GOT3 (cell line): Measurements from ENCODE around the gene CTCF.

Experiments
- DNase-seq: peaks from one replicate; lab custom pipeline; 2025; ENCODE audit warnings: mixed read lengths; lab: John Stamatoyannopoulos, UW

CTCF gene

DNA sequence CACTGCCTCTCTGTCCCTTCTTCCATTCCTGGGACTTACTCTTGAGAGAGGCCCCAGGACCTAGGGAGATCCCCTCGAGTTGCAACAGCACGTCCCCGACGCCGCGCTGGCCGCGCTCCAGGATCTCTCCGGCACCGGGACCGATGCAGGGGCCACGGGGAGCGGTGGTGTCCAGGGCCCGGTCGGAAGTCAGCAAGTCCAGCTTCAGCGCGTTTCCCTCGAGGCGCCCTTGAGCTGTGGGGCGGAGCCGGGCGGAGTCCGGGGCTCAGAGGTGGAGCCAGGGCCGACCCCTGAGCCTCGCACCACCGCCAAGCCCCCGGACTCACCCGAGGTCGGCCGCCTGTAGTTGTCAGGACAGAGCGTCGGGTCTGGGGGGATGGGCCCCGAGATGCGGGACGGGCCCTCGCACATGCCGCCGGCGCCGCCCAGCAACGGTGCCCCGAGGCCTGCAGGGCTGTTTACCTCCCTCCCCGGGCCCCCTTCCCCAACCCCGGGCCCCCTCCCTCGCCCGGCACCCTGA, 103.8 kb downstream of the CTCF start:
- DNase-seq = no peak

DNA sequence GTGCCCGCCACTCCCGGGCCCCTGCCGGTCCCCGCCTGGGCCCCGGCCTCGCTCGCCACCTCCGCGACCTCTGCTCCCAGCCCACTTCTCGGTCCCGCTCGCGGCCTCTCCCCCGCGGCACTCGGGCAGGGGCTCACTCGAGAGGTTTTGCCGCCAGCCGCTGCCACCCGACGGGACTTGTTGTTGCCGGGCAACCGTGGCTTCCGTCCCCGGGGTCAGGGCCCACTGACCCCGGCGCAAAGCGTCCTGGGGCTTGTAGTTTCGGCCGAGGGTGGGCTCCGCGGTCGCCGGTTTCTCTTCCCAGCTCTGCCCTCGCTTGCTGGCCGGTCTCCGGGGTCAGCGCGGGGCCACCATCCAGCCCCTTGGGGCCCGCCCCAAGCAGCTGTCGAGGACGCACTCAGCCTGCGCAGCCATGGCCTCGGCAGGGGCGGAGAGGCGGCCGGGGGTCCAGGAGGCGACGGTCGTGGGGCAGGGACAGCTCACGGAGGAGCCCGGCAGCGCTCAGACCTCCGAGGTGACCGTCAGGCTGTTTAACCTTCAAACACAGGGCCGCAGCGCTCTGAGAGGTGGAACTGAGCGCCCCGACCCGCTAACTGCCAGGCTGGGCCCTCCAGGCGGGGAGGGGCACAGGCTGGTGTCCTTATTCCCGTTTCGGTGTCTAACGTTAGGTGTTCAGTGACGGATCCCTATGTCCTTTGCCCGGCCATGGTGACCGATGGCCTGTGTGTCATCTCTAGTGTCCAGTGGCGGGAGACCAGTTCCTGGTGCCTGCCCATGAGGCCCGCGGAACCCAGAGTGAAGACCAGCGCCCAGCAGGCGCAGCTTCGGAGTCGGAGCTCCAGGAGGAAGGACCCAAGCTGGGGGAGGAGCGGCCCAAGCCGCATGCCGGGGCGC, 104.5 kb downstream of the CTCF start, which contains the start of the genes C16orf86 and ENKD1:
C16orf86 (plus strand) TSS at position 256 of the 894 bp plus-strand sequence; CDS start at position 413, 157 bp downstream.
ENKD1 (minus strand) TSS at position 192 of the 894 bp plus-strand sequence. CDS start 308 bp downstream, outside the sequence.
- DNase-seq = peak; percentile 20

DNA sequence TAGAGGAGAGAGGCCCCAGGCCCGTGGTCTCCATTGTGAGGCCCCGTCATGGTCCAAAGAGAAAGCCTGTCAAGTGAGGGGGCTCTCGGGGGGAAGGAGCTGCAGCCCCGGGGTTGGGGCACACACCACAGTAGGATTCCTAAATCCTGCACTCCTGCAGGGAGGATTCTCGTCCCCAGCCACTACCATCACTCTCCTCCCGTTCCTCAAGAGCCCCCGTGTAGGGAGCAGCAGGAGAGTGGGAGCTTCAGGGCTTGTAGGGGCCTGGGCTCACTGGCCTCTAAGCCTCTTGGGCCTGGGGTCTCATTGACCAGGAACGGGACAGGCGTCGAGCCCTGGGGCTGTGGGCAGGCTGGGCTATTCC, 105.1 kb downstream of the CTCF start:
- DNase-seq = no peak

DNA sequence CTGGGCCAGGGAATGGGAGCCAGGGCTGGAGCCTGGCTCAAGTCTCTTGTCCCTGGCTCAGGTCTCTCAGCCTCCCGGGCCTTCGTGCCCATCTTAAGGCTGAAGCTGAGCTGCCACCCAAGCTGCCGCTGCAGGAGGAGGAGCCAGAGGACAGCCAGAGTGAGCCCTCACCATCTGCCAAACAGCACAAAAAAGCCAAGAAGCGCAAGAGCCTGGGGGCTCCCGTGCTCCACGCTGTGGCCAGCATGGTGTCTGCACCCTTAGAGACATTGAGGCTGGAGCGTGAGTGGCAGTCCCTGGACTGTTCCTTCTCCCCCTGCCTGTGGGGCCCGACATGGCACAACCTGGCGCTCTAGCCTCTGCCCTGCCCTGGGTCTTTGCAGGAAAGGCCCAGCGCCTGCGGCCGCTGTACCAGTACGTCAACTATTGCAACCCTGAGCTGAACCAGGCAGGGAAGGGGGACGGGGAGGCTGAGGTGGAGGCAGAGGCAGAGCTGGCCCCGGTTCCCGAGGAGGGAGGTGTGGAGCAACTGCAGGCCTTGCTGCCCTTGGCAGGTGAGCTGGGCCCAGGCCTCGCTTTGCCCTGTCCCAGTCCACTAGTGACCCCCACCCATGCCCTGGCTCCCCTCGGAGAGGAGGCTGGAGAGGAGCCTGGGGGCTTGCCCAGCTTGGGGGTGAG, 105.6 kb downstream of the CTCF start:
- DNase-seq = peak; percentile 71

DNA sequence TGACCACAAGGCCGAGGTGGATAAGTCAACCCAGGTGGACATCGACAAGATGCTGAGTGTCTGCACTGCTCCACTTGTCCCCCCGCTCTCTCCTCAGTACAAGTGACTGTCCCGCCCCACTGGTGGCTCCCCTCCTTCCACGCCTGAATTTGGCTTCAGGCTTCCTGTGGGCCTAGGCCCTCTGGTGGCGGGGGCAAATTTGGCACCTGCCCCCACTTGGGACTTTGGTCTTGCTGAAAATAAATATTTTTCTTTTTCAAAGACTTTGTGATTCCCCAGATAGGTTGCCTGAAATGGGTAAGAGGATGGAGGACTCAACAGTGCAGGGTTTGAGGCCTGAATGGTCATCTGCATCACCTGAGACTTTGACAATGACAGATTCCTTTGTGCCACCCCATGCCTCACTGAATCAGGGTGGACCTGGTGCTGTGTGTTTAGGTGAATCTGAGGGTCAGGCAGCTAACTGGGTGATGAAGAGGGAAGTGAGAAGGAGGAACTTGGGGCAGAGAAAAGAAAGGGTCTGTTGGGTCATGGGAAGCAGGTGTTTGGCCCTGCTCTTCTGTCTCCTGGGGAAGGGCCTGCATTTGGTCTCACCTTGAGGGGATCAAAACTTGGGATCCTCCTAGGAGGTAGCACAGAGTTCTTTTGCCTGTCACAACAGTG, 106.3 kb downstream of the CTCF start:
- DNase-seq = no peak

DNA sequence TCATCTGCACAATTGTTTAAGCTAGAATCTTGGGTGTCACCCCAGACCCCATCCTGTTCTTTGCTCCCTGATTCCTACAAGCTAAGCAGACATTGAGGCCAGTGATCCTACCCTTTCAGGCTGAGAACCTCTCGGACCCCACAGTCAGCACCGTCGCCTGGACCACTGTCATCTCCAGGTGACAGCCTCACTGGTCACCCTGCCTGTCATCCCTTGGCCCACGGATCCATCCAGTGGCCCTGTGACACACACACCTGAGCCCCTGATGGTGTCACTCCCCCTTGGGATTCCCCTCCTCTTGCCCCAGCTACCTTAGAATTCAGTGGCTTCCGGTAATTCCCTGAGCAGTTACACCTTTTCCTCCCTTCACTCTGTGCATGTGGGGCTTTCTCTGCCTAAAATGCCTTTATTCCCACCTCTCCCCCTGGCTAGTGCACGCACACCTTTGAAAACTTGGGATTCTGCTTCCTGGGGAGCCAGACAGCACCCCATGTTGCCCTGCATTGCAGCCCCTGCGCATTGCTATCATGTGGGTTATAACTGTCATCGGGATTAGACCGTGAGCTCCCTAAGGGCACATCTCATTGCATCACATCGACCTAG, 107.3 kb downstream of the CTCF start:
- DNase-seq = no peak

DNA sequence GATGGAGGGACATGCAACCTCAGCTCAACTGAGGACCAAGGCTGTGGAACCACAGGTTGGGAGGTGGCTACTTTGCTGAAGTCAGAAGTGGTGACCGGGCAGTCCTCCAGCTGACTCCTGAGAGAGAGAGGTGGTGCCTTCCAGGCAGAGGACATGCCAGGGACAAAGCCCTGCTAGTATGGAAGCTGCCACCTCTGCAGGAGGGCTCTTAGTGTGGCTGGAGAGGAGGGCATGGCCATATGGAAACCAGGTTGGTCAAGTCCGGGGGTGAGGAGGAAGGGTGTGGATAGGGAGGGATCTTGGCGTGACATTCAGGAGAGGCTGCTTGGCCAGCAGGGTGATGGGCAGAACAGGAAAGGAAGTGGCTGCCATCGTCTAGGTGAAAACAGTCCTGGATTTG, 110.0 kb downstream of the CTCF start:
- no peak for DNase-seq

DNA sequence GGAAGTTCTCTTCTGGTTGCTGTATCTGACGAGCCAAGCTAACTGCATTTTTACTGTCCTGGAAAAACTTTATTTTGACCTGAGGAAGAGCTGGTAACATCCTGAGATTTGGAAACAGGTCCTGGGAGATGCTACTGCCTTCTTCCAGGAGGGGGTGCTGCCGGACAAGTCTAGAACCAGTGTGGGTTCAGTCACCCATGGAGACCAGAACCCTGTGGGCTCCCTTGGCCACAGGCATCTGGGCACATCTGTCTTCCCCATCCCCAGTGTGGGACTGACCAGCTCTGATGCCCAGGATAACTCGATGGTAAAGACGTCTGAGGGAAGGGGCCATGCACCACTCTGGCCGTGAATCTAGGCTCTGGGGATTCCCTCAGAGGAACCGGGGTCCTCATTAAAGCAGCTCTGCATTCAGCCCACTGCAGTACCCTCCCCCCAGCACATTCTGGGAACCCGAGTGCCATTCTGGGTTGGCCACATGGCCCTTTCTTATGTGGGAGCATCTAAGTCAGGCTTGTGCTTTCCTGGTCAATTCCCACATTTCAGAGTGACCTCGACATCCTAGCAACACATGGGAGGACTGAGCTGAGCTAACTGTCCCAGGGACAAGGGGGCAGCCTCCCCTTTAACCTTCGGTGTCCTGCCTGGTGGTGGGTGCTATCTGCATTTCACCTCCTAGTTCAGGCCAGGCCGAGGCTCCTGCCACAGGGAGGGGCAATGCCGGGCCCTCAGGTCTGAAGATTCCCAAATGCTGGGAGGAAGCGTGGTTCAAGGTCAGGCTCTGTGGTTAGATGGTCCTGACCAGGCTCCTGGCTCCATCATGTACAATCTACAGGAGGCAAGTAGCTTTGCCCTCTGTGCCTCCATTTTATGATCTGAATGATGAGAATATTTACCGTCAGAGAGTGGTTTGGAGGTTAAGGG, 110.7 kb downstream of the CTCF start:
- no peak for DNase-seq

DNA sequence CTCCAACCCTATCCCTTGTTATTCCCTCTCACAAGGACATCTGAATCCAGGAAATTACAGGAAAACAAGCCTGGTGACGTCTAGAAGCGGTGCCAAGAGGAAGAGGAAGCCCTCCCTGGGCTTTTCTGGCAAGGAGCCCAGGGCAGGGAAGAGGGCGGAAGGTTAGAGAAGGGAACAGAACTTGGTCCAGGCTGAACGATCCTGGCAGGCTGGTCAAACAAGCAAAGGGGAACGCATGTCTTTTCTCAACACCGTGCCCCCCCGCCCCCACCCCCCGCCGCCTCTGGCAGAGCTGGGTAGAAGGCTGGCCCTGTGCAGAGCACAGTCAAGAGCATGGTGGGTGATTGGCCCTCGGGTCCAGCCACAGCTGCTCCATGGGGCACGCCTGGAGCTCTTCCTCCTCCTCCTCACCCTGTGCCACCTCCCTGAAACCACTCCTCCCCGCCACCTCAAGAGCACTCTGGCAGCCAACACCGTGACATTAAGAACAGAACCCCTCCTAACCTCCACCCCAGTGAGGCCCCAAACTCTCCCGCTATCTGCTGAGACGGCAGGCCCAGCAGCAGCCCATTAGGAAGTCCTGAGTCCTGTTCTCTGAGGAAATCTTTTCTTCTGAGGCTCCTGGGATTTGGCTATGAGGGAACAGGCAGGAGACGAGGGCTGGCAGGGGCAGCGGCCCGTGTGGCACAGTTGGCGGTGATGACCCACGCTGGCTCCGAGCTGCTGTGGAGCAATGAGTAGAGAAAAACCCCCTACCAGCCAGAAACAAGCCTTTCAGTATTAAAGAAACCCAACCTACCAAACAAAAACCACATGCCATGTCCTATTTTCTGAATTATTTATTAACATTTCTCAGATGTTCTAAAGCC, 111.6 kb downstream of the CTCF start:
- DNase-seq = no peak

DNA sequence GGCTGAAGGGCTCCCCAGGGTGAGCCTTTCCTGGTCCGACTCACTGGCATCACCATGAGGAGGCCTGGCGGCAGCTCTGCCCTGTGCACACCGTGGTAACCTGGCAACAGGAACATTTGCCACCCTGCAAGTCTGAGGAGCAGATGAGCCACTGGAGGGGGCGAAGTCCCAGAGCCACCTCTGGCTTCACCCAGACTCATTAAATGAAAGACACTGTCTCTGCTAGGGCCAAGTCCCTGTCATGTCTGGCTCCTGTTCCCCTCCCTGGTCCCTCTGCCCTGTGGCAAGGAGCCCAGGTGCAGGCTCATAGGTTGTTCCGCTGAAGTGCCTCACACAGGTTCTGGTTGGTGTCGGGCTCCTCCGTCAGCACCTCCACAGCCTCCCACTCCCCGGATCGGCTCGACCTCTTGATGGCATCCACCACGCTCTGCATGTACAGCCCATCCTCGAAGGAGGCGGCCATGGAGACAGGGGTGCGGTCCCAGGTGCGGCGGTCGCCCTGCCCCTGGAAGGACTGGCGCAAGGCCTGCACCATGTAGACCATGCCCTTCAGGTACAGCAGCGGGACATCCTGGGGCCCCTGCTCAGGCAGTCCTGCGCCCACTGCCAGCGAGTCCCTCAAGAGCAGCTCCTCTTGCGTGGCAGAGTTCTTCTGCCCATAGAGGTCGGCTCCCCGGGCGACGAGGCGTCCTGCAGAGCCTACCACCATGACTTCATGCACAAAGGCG, 112.7 kb downstream of the CTCF start:
- DNase-seq = no peak

DNA sequence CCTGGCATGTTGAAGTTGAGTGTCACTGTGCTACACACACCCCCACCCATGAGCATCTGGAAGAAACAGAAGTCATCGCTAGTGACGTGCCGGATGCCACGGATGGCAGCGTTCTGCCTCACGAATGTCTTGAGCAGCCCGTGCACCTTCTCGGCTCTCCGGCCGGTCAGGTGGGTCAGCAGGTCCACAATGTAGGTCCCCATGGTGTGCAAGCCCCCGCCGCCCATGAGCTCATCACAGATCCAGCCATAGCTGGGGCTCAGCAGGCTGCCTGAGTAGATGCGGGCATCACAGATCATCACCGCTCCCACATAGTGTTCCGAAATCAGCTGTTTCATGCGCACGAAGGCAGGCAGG, 113.2 kb downstream of the CTCF start:
- DNase-seq = no peak

DNA sequence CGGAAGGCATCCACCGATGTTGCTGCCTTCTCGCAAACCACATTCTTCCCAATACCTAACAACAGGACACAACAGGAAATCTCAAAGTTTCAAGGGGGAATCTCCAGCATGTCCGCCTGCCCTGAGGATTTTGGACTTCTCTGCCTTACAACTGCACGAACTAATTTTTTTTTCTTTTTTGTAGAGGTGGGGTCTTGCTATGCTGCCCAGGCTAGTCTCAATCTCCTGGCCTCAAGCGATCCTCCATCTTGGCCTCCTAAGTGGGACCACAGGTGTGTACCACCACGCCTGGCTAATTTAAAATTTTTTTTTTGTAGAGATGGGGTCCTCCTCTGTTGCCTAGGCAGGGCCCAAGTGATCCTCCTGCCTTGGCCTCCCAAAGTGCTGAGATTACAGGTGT, 113.7 kb downstream of the CTCF start:
- no peak for DNase-seq

DNA sequence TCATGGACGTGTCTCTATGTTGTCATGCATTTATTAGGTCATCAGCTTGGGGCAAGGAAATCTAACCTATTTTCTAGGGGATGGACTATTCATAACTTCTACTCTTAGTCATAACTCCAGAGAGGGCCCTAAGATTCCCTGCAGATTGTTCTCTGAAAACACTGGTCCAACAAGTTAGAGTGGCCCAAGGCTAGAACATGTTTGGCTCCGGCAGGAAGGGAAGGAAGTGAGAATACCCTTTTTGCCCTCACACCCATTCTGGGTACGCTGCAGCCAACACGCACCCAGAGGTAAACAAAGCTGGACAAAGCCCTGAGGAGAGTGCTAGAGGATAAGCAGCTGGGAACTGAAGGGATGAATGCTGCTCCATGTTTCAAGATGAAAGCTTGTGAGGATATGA, 114.2 kb downstream of the CTCF start:
- DNase-seq = no peak

DNA sequence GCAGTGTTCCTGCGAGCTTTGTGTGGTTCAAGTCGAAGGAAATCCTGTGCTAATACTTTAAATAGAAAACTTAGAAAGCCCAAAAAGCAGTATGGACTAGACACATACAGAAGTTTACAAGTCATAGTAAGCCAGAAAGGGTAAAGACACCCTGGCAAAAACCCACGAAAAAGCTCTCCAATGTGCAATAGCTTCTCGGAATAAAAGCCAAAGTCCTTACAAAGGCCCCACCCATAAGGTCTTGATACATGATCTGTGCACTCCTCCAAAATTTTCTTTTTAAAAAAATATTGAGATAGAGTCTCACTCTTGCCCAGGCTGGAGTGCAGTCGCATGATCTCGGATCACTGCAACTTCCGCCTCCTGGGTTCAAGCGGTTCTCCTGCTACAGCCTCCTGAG, 114.6 kb downstream of the CTCF start:
- DNase-seq = no peak

DNA sequence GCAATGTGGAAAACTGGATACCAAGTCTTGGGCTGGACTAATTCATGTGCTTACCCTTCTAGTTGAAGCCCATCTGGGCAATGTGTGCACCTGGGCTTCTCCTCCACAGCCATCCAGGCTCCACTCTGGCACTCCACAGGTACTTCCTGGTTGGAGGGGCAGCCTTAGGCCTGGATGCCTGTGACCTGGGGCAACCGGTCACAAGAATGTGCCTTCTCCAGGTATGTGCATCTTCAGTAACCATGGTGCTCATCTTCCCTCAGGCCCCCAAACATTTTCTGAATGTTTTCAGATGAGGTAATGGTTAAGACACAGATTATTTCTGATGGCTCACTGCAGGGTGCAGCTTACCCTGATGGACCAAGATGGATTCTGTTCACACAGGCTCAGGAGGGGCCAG, 115.4 kb downstream of the CTCF start:
- no peak for DNase-seq

DNA sequence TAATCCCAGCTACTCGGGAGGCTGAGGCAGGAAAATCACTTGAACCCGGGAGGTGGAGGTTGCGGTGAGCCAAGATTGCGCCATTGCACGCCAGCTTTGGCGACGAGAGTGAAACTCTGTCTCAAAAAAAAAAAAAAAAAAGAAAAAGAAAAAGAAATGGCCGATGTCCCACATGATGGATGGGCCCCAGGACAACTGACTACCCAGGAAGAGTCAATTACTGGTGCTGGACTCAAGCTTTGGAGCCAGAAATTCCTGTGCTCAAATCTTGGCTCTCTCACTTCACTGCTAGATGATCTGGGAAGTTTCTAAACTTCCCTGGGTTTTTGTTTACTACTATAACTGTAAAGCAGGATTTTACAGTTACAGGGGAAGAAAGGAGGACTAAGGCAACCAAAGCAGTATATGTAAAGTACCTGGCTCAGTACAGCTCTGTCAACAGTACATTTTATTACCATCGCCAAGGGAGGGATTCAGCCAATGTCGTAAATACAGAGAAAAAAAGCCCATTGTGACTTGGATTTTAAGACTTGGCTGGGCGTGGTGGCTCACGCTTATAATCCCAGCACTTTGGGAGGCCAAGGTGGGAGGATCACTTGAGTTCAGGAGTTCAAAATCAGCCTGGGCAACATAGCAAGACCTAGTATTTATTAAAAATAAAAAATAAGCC, 116.2 kb downstream of the CTCF start:
- no peak for DNase-seq

DNA sequence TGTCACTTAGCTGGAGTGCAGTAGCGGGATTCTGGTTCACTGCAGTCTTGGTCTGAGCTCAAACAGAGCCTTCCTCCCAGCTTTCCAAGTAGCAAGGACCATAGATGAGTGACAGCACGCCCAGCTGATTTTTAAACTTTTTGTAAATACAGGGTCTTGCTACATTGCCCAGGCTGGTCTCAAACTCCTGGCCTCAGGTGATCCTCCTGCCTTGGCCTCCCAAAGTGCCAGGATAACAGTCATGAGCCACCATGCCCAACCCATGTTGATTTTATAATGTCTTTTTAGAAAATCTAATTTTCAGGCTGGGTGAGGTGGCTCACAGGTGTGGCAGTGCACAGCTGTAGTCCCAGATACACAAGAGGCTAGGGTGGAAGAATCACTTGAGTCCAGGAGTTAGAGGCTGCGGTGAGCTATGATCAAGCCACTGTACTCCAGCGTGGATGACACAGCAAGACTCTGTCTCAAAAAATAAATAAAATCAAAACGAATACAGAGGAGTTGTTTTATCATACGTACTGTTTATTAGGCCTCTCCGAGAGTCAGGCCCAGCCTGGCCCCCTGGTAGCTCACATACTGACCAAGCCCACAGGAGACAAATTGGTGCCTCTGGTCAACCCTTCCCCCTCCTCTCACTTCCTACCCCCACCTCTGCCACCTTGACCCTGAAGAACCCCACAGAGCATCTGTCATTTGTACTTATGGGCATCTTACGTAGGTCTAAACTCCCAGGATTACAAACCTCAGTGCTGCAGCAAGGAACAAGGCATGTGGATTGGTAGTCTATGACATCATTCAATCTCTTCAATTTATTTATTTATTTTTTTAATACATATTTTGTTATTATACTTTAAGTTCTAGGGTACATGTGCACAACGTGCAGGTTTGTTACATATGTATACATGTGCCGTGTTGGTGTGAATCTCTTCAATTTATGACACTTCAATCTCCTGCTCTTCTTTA, 117.9 kb downstream of the CTCF start:
- no peak for DNase-seq

DNA sequence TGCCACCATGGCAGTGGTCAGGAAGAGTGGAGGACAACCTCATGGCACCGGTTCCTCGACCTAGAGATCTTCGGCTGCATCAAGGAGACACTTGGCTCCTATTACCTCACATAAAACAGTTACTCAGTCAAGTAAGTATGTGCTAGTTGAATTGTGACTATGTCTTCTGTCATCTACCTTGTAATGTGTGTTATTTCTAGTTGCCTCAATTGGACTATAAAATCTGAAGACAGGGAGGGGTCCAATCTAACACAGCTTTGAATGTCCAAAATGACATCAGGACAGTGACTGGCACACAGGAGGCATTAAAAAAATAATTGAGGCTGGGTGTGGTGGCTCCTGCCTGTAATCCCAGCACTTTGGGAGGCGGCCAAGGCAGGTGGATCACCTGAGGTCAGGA, 121.4 kb downstream of the CTCF start:
- DNase-seq = no peak
